ENCODE results near the gene KCNA2.

Gene KCNA2

DNA sequence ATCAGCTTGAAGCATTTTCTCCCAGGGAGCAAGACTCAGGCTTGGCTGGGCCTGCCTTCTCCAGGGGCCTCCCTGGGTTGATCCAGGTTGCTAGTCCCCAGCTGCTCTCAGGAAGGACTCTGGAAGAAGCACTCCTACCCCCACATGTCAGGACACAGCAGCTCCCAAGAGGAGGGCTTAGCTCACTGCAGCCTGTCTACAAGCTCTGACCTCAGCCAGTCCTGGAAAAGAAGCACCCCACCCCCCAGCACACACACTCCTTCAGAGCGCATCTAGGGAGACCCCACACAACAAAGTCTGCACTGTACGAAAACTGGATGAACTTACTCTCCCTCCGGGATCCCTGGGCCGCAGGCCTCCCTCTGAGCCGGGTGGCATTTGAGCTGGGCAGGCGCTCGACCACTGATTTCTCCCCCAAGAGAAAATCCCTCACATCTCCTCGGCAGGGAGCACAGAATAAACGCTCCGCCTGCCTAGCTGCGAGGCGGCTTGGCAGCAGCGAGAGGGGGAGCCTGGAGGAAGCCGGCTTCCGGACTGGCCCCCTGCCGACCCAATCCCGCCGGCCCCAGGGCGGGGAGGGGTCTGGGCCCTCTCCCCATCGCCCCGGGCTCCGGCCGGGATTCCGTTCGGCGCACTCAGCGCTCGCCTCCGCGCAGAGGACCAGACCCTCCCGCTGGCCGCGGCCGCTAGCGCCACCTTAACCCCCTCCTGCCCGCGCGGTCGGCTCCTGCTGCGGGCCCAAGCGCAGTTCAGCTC lies at the start of gene KCNA2:
Gene KCNA2, minus strand, starts transcription at position 458 of the 756 bp plus-strand sequence. CDS start 1,576 bp downstream, outside the sequence.
- no peak for DNase-seq (ENCODE audit: low read depth)
- TF ChIP-seq, protein P1, sequence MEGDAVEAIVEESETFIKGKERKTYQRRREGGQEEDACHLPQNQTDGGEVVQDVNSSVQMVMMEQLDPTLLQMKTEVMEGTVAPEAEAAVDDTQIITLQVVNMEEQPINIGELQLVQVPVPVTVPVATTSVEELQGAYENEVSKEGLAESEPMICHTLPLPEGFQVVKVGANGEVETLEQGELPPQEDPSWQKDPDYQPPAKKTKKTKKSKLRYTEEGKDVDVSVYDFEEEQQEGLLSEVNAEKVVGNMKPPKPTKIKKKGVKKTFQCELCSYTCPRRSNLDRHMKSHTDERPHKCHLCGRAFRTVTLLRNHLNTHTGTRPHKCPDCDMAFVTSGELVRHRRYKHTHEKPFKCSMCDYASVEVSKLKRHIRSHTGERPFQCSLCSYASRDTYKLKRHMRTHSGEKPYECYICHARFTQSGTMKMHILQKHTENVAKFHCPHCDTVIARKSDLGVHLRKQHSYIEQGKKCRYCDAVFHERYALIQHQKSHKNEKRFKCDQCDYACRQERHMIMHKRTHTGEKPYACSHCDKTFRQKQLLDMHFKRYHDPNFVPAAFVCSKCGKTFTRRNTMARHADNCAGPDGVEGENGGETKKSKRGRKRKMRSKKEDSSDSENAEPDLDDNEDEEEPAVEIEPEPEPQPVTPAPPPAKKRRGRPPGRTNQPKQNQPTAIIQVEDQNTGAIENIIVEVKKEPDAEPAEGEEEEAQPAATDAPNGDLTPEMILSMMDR (IDR thresholded peaks at IDR 0.05; ENCODE audit: low read length, missing control alignments): no peak
- H3K4me3 ChIP-seq (replicated peaks; ENCODE audit: low read depth, low read length): peak within 1 kb of the TSS; percentile 34

GRCh38 chr1:110650609-110651008 lies 44.5 kb upstream of the KCNA2 start:
- no peak overlapping the region for H3K4me3 ChIP-seq (replicated peaks; ENCODE audit: low read depth, low read length)
- no peak for DNase-seq (ENCODE audit: low read depth)
- TF ChIP-seq, protein P1 (IDR thresholded peaks at IDR 0.05; ENCODE audit: low read length, missing control alignments): no peak

GRCh38 chr1:110648417-110648816 lies 42.3 kb upstream of the KCNA2 start:
- DNase-seq (ENCODE audit: low read depth): no peak
- H3K4me3 ChIP-seq (replicated peaks; ENCODE audit: low read depth, low read length): no peak overlapping the region
- TF ChIP-seq, protein P1 (IDR thresholded peaks at IDR 0.05; ENCODE audit: low read length, missing control alignments): no peak

DNA sequence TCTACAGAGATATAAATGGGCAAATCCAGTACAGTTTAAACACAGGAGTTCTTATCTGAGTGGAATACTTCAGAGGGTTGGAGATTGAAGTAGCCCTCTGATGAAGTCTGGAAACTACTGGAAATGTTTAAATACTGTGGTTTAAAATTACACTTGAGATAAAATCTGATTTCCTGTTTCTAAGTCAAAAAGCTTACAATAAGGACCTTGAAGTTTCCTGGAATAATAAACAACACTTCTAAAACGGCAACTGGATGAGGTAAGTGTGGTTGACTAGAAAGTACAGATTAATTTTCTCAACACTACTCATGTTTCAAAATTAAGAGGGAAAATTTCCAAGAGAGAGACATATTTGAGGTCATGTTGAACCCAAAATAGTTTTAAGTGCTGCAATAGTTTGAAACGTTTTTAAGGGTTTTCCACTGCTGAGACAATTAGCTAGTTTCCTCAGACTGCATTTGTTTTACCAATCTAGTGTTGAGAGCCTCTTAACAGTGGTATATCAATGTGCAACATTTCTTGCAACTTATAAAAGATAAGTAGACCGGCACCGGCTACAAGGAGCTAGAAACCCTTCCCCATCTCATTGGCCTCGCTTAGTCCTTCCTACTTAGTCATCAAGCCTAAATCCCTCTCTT lies 41.2 kb upstream of the KCNA2 start:
- TF ChIP-seq, protein P1 (IDR thresholded peaks at IDR 0.05; ENCODE audit: low read length, missing control alignments): no peak
- H3K4me3 ChIP-seq (replicated peaks; ENCODE audit: low read depth, low read length): no peak overlapping the region
- peak; percentile 28 for DNase-seq (ENCODE audit: low read depth)

DNA sequence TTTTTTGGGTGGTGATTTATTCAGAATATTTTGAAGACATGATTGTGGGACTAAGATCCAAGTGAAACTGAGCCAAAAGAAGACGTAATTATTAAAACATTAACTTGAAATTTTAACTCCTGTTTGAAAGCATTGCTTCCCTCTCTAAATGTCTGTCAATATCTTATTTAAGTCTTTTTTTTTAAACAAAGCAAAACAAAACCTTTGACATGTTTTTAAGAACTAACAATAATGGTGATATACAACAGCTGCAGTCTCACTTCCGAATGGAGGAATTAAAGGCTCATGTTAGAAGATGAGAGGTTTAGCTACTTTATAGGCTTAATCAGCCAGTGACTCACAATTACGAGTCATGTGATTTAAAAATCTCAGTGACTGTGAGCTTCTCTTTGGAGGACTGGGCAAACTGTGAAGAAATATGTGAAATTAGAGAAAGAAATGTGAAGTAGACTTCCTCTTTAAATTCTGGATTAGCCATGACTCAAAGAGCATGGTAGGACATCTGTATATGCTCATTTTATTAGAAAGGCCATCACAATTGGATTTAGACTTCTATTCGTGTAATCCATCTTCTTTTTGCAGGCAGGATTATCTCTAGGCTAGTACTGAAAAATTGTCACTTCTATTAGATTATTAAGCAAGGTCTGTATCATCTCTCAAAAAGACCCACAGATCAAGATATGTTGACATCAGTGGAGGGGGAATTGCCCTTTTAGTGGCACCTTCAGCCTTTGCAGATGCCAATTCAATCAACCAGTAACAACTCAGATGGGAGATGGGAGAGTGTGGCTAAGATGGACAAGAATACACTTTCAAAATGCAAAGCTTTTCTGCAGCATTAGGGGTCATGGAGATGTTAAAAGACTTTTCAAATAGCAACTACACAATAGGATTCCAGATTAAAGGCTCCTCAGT lies 39.9 kb upstream of the KCNA2 start:
- H3K4me3 ChIP-seq (replicated peaks; ENCODE audit: low read depth, low read length): no peak overlapping the region
- TF ChIP-seq, protein P1 (IDR thresholded peaks at IDR 0.05; ENCODE audit: low read length, missing control alignments): no peak
- DNase-seq (ENCODE audit: low read depth): peak; percentile 34

GRCh38 chr1:110645211-110645610 lies 39.1 kb upstream of the KCNA2 start:
- TF ChIP-seq, protein P1 (IDR thresholded peaks at IDR 0.05; ENCODE audit: low read length, missing control alignments): no peak
- no peak overlapping the region for H3K4me3 ChIP-seq (replicated peaks; ENCODE audit: low read depth, low read length)
- DNase-seq (ENCODE audit: low read depth): no peak
